ENCODE results near the gene MCF2L2. TPM values are rescaled to one million over a fixed set of nuclear protein-coding genes. Genes with fewer than 3 reads are reported as not detected.
A peak's percentile ranks its signal among the peaks of the same experiment; 100 is the strongest.

MCF2L2 gene
- total and polyA plus RNA-seq, 9 donors, result 0.09 to 0.56 (median 0.24) TPM

DNA sequence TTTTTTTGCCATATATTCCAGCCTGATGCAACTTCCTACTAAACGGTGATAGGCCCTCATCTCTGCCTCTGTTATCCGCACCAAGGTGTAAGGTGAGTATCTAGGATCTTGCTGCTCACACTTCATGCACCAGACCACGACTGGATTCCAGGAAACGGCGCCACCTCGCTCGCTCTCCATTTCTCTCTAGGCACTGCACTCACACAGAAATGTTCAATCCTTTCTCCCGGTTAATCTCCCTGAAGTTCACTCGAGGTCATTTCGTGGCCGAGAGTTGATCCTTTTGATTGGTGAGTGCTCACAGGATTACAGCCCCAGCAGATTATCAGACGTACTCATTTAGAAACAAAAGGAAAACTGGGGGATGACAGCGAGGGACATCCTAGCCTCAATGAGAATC is 28.1 kb downstream of the MCF2L2 start:
- WGBS (ENCODE audit: insufficient coverage), result 26% methylated on average over 3 of the region's 13 CpGs

GRCh38 chr3:183396662-183397391 is 31.6 kb downstream of the MCF2L2 start:
- Histone ChIP-seq H3K27me3 (ENCODE audit: control insufficient read depth, insufficient read depth, low read length) (peaks cover 10% of the 10 kb centered on the region), H3K36me3 (ENCODE audit: control insufficient read depth, insufficient read depth, low read length) (no peaks in the 10 kb centered on the region), H3K4me1 (ENCODE audit: control insufficient read depth, insufficient read depth, low read length) (no peaks in the 10 kb centered on the region), H3K27ac (ENCODE audit: low read length) (no peak overlapping the region), H3K4me3 (ENCODE audit: low read length) (no peak overlapping the region), H3K9me3 (replicated peaks; ENCODE audit: control insufficient read depth, low read depth, low read length) (no peaks in the 10 kb centered on the region)
- 100% methylated on average over 1 of the region's 5 CpGs for WGBS (ENCODE audit: insufficient coverage)
- no peak for DNase-seq

More for the DNA sequence above, 28.1 kb downstream of the MCF2L2 start:
- Histone ChIP-seq H3K9me3 (replicated peaks; ENCODE audit: control insufficient read depth, low read depth, low read length) (no peaks in the 10 kb centered on the region), H3K4me3 (ENCODE audit: low read length) (no peak overlapping the region), H3K36me3 (ENCODE audit: control insufficient read depth, insufficient read depth, low read length) (no peaks in the 10 kb centered on the region), H3K4me1 (ENCODE audit: control insufficient read depth, insufficient read depth, low read length) (no peaks in the 10 kb centered on the region), H3K27ac (ENCODE audit: low read length) (no peak overlapping the region), H3K27me3 (ENCODE audit: control insufficient read depth, insufficient read depth, low read length) (peaks cover 9% of the 10 kb centered on the region)
- no peak for DNase-seq

DNA sequence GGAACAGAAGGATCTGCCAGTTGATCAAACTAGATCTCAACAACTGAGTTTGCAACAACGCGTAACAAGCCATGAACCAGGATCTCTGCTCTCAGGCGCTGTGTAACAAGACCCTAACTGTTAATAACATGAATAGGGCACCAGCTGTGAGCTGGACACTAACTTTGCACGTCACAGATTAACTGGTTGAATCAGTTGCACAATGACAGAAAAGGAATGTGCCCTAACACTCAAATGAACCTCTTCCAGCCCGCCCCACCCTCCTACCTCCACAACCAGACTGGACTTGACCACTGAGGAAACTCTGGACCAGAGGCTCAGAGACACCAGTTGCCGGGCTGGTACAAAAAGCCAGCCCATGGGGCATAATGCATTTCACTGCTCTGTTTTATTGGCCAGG is 34.3 kb downstream of the MCF2L2 start:
- WGBS (ENCODE audit: insufficient coverage), result 74% methylated on average over 4 of the region's 6 CpGs
- H3K4me1 ChIP-seq (ENCODE audit: control insufficient read depth, insufficient read depth, low read length), result no peaks in the 10 kb centered on the region
- H3K27ac ChIP-seq (ENCODE audit: low read length), result no peak overlapping the region
- no peak for DNase-seq
- no peak overlapping the region for H3K4me3 ChIP-seq (ENCODE audit: low read length)
- no peaks in the 10 kb centered on the region for H3K9me3 ChIP-seq (replicated peaks; ENCODE audit: control insufficient read depth, low read depth, low read length)
- peaks cover 7% of the 10 kb centered on the region for H3K27me3 ChIP-seq (ENCODE audit: control insufficient read depth, insufficient read depth, low read length)
- no peaks in the 10 kb centered on the region for H3K36me3 ChIP-seq (ENCODE audit: control insufficient read depth, insufficient read depth, low read length)

GRCh38 chr3:183393625-183394024 is 34.8 kb downstream of the MCF2L2 start:
- H3K27me3 ChIP-seq (ENCODE audit: control insufficient read depth, insufficient read depth, low read length), result peaks cover 7% of the 10 kb centered on the region
- H3K4me3 ChIP-seq (ENCODE audit: low read length), result no peak overlapping the region
- no peaks in the 10 kb centered on the region for H3K4me1 ChIP-seq (ENCODE audit: control insufficient read depth, insufficient read depth, low read length)
- H3K9me3 ChIP-seq (replicated peaks; ENCODE audit: control insufficient read depth, low read depth, low read length), result no peaks in the 10 kb centered on the region
- WGBS (ENCODE audit: insufficient coverage), result 45% methylated on average over 4 of the region's 4 CpGs
- no peaks in the 10 kb centered on the region for H3K36me3 ChIP-seq (ENCODE audit: control insufficient read depth, insufficient read depth, low read length)
- no peak overlapping the region for H3K27ac ChIP-seq (ENCODE audit: low read length)
- DNase-seq, result no peak

DNA sequence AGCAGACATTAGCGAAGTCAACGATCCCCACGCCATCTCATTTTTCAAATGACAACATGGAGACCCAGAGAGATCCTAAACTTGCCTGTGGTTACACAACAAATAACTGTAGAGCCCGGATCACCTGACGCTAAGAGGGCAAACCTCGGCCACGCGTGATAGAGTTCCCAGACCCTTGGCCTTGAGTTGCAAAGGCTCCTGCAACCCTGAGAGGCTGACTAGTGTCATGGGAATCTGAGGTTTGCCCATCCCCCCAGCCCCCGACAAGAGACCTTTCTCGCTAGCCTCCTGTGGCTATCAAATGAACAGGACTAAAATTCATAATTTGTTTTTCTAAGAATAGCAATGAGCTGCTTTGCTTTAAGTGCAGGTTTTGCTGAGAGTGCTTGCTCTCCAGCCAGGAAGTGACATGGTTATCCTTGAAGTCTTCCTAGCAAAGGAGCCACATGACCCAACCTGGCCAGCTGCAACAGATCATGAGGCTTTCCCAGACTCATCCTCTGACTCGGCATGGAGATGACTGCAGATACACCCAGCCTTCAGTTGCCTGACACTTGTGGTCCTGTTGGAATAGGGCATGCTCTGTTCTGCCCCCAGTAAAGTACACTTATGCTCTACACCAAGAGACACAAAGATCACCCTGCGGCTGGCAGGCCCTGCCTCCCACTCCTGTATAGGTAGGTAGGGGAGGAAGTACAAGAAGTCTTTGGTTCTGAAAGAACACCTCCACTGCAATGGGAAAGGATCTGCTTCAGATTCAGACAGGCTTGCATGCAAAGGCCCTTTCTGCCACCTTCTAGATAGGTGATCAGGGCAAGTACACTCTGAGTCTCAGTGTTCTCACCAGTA is 36.0 kb downstream of the MCF2L2 start:
- DNase-seq, result peak; percentile 14
- no peak overlapping the region for H3K4me3 ChIP-seq (ENCODE audit: low read length)
- no peak overlapping the region for H3K27ac ChIP-seq (ENCODE audit: low read length)
- no peaks in the 10 kb centered on the region for H3K36me3 ChIP-seq (ENCODE audit: control insufficient read depth, insufficient read depth, low read length)
- no peaks in the 10 kb centered on the region for H3K4me1 ChIP-seq (ENCODE audit: control insufficient read depth, insufficient read depth, low read length)
- WGBS (ENCODE audit: insufficient coverage), result 82% methylated on average over 5 of the region's 12 CpGs
- H3K27me3 ChIP-seq (ENCODE audit: control insufficient read depth, insufficient read depth, low read length), result peaks cover 4% of the 10 kb centered on the region
- no peaks in the 10 kb centered on the region for H3K9me3 ChIP-seq (replicated peaks; ENCODE audit: control insufficient read depth, low read depth, low read length)

GRCh38 chr3:183391460-183391859 is 37.0 kb downstream of the MCF2L2 start:
- no peak for DNase-seq
- Histone ChIP-seq H3K27me3 (ENCODE audit: control insufficient read depth, insufficient read depth, low read length) (peaks cover 4% of the 10 kb centered on the region), H3K9me3 (replicated peaks; ENCODE audit: control insufficient read depth, low read depth, low read length) (no peaks in the 10 kb centered on the region), H3K4me3 (ENCODE audit: low read length) (no peak overlapping the region), H3K36me3 (ENCODE audit: control insufficient read depth, insufficient read depth, low read length) (no peaks in the 10 kb centered on the region), H3K4me1 (ENCODE audit: control insufficient read depth, insufficient read depth, low read length) (no peaks in the 10 kb centered on the region), H3K27ac (ENCODE audit: low read length) (no peak overlapping the region)
- no CpG with 5 or more reads among the region's 3 CpGs for WGBS (ENCODE audit: insufficient coverage)

DNA sequence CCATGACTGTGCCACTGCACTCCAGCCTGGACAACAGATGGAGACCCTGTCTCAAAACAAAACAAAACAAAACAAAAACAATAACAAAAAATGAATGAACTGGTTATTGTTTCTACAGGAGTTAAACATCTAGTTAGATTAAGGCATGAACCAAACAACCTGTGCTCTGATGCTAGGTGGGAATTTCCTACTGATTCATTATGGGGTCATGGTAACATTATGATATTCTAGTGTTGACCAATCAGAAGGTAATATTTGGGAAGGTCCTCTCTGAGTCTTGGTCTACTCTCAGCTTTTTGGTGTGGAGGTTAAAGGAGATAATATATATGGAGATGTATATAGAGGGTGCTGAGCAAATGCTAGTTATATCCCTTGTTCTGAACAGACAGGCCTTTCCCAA is 37.6 kb downstream of the MCF2L2 start:
- Histone ChIP-seq H3K4me3 (ENCODE audit: low read length) (no peak overlapping the region), H3K36me3 (ENCODE audit: control insufficient read depth, insufficient read depth, low read length) (no peaks in the 10 kb centered on the region), H3K27ac (ENCODE audit: low read length) (no peak overlapping the region), H3K4me1 (ENCODE audit: control insufficient read depth, insufficient read depth, low read length) (no peaks in the 10 kb centered on the region), H3K27me3 (ENCODE audit: control insufficient read depth, insufficient read depth, low read length) (peaks cover 2% of the 10 kb centered on the region), H3K9me3 (replicated peaks; ENCODE audit: control insufficient read depth, low read depth, low read length) (no peaks in the 10 kb centered on the region)
- DNase-seq, result no peak

GRCh38 chr3:183388213-183388895 is 40.1 kb downstream of the MCF2L2 start:
- Histone ChIP-seq H3K9me3 (replicated peaks; ENCODE audit: control insufficient read depth, low read depth, low read length) (no peaks in the 10 kb centered on the region), H3K36me3 (ENCODE audit: control insufficient read depth, insufficient read depth, low read length) (no peaks in the 10 kb centered on the region), H3K4me1 (ENCODE audit: control insufficient read depth, insufficient read depth, low read length) (no peaks in the 10 kb centered on the region), H3K27me3 (ENCODE audit: control insufficient read depth, insufficient read depth, low read length) (no peaks in the 10 kb centered on the region), H3K4me3 (ENCODE audit: low read length) (no peak overlapping the region), H3K27ac (ENCODE audit: low read length) (no peak overlapping the region)
- no peak for DNase-seq
- 85% methylated on average over 4 of the region's 7 CpGs for WGBS (ENCODE audit: insufficient coverage)

- no CpG with 5 or more reads among the region's 4 CpGs for WGBS (ENCODE audit: insufficient coverage)
- no peaks in the 10 kb centered on the region for H3K4me1 ChIP-seq (ENCODE audit: control insufficient read depth, insufficient read depth, low read length)
These were observed 40.6 kb downstream of the MCF2L2 start for GRCh38 chr3:183387797-183388196.

GRCh38 chr3:183386651-183387050 is 41.8 kb downstream of the MCF2L2 start:
- 61% methylated on average over 4 of the region's 4 CpGs for WGBS (ENCODE audit: insufficient coverage)
- H3K4me3 ChIP-seq (ENCODE audit: low read length), result no peak overlapping the region
- DNase-seq, result peak; percentile 38
- H3K4me1 ChIP-seq (ENCODE audit: control insufficient read depth, insufficient read depth, low read length), result no peaks in the 10 kb centered on the region
- H3K36me3 ChIP-seq (ENCODE audit: control insufficient read depth, insufficient read depth, low read length), result no peaks in the 10 kb centered on the region
- no peak overlapping the region for H3K27ac ChIP-seq (ENCODE audit: low read length)
- H3K9me3 ChIP-seq (replicated peaks; ENCODE audit: control insufficient read depth, low read depth, low read length), result no peaks in the 10 kb centered on the region
- H3K27me3 ChIP-seq (ENCODE audit: control insufficient read depth, insufficient read depth, low read length), result no peaks in the 10 kb centered on the region

More at GRCh38 chr3:183387797-183388196, 40.6 kb downstream of the MCF2L2 start:
- H3K27me3 ChIP-seq (ENCODE audit: control insufficient read depth, insufficient read depth, low read length), result no peaks in the 10 kb centered on the region
- H3K36me3 ChIP-seq (ENCODE audit: control insufficient read depth, insufficient read depth, low read length), result no peaks in the 10 kb centered on the region
- no peak overlapping the region for H3K27ac ChIP-seq (ENCODE audit: low read length)
- no peaks in the 10 kb centered on the region for H3K9me3 ChIP-seq (replicated peaks; ENCODE audit: control insufficient read depth, low read depth, low read length)
- no peak for DNase-seq
- no peak overlapping the region for H3K4me3 ChIP-seq (ENCODE audit: low read length)
